CMK (cell line): ENCODE data around the gene ZNF467.

ENCODE experiments used
- DNase-seq: peaks from one replicate; pipeline ENCODE4 v3.0.0-alpha.2; 2010; ENCODE audit warnings: low read depth

The ZNF467 gene

DNA sequence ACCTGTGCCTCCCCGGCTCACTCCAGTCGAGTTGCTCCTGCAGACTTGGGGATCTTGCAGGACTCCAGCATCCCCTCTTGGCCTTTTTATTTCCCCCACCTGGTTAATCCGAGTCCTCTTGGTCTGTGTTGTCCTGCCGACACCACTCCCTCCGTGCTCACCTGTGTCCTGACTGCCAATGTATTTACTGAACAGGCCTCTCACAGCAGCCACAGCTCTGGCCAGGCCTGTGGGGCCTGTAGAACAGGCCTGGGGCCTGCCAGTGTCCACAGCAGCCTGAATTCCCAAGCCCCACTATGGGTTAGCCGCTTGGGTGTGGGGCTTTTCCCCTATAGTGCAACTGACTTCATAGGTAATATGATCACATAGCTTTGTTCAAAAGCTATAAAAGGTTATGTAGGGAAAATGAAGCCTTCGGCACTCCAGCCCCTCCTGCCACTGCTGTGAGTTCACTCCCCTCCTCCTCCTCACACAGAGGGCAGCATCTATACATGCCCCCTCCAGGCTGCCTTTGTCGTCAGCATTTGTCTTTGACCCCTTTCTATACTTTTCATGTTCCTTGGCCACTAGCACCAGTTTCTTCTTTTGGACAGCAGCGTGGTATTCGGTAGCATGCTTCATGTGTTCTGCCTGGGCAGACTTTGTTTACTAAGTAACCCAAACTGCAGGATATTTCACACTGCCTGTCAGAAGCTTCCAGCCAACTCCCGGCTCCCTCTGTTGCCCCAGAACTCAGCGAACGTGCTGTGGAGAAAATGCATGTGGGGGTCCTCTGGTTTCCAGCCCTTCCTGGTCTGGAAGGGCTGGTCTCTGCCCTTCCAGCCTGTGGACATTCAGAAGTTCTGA lies 46.1 kb downstream of the ZNF467 start:
- no peak for DNase-seq

DNA sequence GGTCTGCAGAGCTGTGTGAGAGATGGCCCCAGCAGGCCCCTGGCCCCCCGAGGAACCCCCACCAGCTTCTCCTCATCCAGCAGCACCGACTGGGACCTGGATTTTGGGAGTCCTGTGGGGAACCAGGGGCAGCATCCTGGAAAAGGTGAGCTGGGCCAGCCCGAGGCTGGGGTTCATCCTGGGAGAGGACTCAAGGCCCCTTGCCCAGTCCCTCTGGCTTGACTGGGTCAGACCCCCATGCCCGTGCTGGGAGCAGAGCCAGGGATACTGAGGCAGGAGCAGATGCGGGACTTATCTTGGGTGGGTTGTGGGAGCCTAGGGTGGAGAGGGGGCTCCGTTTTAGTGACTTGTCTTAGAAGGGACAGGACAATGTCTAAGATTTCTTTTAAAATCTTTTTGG lies 47.5 kb downstream of the ZNF467 start:
- DNase-seq: no peak

DNA sequence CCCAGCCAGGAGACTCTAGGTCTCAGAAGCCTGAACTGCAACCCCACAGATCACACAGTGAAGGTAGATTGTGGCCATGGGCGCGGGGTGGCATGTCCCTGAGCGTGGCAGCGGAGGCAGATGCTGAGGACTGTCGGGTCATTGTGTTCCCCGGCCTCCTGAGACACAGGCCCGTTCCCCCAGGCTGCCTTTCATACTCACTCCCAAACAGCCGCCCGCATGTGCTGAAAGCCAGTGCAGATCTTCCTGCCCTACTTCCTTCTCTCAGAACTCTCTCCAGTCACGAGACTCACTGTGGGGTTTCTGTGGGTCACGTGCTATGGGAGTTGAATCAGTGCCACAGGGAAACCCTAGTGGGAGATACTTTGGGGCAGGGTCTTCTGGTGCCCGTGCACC lies 48.0 kb downstream of the ZNF467 start:
- no peak for DNase-seq

DNA sequence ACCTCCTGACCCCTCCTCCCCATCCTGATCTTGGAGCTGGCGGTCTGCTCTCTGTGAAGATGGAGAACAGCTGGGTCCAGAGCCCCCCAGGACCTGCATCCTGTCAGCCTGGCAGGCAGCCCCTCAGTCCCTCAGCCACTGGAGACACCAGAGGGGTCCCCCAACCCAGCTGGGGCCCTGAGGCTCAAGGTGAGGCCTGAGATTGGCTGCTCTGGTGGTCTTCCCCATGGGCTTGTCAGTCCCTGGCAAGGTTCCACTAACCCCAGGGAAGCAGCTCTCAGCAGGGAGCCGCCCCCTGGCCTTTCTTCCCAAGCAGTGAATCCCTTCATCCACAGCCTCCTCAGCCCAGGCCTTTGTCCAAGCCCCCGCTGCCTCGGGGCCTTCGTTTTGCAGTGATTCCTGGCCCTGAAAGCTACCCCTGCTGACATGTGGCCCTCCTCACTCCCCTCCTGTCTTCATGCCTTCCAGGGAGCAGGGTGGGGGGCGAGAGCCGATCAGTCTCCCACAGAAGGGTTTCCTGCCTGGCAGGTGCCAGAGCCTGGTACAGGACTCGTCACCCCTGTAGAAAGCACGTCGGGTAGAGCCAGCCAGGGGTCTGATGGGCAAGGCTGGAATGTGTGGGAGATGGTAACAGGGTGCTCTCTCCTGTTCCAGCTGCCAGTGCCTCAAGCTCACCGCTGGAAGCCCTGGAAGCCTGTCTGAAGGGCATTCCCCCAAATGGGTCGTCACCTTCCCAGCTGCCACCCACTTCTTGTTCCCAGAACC lies 48.5 kb downstream of the ZNF467 start:
- DNase-seq: no peak

DNA sequence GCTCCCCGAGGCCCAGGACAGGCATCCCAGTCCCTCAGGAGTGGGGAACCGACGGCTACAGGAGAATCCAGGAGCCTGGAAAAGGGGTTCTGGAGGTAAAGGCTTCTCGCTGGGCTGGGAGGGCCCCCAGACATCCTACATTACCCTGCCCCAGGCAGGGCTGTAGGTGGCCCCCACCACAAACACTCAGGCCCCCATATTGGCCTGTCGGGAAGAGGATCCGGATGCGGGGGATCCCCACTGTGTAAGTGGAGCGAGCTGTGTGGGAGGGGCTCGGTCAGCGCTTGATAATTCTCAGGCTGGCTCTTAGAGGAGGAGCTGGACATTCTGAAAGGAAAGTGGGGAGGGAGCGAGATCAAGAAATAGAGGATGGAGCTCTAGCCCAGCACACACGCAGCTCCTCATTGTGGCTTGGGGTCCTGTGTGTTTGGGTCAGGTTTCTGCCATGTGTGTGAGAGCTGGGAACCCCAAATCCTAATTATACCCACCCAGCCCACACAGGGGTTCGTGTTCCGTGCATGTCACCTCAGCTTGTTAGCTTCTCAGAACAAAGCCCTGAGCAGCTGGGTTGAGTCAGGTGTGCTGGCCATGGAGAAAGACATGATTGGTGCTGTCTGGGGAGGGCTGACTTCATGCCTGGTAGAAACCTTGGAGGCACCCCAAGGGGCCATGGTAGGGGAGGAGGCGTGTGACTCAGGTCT lies 49.4 kb downstream of the ZNF467 start:
- no peak for DNase-seq

DNA sequence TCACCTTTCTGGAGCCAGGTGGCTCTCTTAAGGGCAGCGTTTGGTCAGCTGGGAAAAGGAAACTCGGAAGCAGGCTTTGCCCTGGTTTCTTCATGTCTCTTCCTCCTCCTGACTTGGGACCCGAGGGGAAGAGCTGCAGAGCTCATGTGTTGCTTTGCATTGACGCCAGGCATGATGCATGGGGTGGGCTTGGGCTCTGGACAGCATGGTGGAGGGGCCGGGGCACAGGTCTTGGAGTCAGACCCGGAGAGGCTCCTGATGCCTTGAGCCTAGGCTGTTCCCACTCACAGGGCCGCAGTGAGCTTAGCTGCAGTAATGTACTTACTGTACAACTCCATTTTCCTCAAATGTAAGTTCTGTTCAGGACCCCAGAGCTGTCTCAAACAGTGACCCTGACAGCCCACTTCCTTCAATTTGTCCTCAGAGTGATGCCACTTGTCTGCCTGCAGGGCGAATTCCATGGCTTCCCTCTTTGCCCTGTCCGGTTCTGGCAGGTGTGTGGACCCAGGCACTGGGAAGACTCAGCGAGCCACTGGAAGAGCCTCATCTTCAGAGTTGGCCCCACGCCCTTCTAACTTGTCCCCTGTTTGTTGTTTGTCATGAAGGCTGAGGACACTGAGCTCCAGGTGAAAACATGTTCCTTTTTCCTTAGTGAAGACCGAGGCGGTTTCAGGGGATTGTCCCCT lies 50.2 kb downstream of the ZNF467 start:
- no peak for DNase-seq

DNA sequence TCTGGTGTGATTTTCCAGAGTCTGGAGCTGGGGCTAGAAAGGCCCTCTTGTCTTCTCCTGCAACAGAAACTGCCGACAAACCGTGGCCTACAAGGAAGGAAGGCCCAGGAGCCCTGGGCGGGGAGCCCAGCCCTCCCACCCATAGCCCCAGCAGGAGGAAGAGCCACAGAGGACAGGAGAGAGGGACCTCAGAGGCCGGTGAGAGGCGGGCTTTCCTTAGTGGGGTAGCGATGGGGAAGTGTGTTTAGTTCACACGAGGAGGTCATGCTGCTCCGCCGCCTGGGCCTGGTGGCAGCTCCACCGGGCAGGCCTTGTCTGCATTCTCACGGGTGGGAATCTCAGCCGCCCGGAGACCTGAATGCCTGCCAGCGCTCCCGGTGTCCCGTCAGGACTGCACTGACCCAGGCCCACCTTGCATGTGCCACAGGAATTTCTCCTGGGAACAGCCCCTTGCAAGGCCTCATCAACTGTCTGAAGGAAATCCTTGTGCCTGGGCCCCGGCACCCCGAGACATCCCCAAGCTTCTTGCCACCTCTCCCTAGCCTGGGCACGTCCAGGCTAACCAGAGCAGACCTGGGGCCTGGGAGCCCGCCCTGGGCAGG lies 50.9 kb downstream of the ZNF467 start:
- DNase-seq: no peak

DNA sequence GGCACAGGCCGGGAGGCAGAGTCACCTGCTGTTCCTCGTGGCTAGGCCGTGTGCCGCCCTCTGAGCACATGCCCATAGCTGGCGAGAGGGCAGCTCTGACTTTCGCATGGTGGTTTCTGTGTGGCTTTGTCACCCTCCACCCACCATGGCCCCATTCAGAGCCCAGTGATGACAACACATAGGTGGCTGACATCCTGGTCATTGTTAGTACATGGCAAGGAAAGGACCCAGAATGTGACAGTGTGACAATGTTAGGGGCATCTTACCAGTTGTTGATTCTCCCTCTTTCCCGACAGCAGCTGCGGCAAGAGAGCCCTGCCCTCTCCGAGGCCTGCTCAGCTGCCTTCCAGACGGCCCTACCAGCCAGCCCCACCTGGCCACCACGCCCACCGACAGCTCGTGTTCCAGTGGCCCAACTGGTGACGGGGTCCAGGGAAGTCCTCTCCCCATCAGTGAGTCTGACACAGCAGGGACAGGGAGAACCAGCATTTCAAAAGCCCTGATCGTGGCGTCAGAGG lies 52.2 kb downstream of the ZNF467 start:
- no peak for DNase-seq

DNA sequence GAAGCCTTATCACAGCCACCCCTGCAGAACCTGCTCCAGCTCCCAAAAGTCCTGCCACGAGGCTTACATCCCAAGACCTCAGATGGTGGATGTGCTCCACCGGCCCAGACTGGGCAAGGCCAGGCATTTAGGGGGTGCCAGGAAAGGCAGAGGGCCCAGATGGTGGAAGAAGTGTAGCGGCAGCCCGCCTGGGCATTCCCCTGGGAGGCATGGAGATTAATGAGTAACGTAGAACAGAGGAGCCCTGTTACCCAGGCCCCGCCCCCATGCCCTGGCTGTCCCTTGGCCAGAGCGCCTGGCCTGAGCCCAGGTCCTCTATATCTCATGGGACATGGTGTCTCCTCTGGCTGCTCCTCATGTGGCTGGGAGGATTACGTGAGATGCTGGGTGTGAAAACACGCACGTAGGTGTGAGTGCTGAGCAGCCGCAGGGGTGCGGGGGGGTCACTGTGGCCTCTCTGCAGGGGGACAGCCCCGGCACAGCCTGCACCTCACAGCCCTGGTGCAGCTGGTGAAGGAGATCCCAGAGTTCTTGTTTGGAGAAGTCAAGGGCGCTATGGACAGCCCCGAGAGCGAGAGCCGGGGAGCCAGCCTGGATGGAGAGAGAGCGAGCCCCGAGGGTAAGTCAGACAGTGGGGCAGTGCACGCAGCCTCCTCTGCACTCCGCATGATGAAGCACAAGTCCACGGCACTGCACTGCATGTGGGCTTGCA lies 52.9 kb downstream of the ZNF467 start:
- DNase-seq: no peak

DNA sequence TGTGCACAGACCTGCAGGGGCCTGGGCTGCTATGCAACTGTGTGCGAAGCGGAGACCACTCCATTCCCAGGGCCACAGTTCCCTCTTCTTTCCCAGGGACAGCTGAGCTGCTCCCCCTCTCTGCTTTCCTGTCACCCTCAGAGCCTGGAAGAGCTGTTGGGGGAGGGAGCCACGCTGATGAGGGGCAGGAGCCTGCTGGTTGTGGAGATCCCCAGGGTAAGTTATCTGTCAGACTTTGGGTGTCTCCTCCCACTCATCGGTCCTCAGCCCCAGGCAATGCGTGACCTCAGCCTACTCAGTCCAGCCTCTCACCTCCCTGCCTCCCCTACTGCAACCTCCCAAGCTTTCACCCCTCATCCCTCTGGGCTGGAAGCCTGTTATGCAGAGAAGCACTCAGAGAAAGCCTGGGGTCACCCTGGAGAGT lies 53.5 kb downstream of the ZNF467 start:
- DNase-seq: no peak

DNA sequence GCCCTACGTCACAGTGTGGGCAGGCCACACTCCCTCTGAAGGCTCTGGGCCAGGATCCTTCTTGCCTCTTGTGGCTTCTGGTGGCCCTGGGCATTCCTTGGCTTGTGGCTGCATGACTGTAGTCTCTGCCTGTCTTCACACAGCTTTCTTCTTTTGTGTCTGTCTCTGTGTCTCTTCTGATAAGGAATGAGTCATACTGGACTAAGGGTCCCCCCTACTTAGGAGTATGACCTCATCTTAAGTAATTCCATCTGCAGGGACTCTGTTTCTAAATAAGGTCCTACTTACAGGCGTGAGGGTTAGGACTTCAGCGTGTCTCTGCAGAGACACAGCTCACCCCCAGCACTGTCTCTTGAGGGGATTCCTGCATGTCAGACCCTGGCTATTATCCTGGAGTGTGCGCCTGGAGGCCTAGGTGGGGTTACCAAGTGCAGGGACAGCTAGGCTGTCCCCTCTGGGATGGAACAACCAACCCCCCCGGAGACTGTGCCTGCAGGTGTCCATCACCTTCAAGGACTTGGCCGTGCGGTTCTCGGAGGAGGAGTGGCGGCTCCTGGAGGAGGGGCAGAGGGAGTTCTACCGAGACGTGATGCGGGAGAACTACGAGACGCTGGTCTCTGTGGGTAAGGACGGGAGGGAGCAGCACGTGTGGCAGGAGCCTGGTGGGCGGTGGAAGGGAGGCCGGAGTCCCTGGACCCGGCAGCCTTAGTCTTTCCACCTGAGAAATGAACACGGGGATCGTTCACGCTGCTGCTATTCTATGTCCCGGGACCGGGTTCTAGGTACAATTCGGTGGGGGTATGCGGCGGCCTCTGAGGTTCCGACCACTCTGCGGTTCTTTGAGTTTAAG lies 54.1 kb downstream of the ZNF467 start:
- no peak for DNase-seq

DNA sequence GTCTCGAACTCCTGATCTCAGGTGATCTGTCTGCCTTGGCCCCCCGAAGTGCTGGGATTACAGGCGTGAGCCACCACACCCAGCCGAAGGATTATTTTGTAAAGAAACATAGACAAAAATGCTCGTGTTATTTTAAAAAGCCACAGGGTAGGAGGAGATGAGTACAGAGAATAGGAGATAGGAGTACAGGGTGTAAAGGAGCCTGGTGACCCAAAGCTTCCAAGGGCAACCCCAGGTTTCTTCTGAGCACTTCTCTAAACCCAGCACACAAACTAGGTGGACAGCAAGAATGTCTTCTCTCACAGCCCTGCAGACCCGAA lies 54.7 kb downstream of the ZNF467 start:
- no peak for DNase-seq

DNA sequence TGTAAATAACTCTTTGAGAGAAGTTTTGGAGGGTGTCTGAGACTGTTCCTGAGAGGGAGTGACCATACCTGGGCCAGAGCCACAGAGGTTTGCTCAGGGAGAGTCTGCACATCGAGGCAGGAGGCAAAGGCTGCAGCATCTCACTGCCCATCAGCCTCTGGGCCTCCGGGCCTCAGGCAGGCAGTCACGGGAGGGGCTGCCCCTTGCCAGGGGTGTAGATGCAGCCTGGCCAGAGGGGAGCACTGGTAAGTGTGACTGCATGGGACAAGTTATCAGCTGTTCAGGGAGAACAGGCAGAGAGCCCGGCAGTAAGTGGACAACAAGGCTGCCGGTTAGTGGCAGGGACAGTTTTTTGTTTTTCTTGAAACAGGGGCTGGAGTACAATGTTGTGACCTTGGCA lies 55.9 kb downstream of the ZNF467 start:
- DNase-seq: no peak

DNA sequence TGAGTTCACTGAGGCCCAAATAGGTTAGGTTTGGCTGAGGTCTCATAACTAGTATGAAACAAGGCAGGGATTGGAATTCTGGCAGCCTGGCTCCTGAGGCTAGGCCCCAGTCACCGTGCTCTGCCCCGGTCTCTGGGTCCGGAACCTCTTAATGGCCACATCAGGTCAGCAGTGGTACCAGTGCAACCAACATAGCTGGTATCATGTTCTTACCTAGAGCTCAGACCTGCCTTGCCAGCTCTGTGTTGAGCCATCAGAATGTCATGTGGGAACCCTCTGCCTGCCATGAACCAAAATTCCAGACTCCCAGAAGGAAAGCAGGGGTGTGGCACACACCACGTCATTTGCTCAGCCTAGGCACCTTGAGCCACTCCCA lies 56.5 kb downstream of the ZNF467 start:
- DNase-seq: no peak

DNA sequence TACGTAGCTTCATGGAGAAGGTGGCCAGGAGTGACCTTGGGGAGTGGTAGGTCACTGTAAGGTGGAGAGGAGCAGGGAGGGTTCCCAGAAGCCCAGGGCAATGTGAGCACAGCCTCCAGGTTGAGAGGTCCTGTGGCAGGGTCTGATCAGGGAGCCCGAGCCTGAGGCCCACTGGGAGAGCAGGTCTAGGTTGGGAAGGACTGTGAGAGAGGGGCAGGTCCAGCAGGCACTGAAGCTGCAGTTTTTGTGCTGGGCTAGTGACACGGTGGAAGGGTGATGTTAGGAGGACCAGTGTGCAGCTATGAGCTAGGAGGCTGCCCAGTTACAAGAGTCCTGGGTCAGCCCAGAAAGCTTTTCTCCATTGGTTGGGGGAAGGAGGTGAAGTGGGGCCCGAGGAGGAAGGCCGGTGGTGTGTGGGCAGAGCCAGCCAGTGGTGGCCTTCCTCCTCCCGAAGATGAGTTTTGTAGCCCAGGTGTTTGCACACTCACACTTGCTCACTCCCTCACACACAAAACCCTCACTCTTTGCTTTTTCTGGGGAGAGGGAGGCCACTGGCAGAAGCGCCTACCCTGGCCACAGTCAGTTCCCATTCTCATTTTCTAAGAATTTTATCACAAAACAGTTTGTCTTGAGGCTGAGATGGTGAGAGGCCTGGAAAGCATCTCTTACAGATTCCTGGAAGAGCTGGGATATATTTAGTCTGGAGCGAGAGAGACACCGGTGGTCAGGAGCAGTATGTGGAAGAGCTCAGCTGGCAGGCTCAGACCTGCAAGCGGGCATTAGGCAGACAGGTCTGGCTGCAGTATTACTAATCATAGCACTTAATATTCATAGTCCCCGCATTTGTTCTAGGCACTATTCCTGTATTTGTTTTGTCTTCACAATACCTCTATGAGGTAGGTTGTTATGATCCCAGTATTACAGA lies 57.1 kb downstream of the ZNF467 start:
- no peak for DNase-seq

DNA sequence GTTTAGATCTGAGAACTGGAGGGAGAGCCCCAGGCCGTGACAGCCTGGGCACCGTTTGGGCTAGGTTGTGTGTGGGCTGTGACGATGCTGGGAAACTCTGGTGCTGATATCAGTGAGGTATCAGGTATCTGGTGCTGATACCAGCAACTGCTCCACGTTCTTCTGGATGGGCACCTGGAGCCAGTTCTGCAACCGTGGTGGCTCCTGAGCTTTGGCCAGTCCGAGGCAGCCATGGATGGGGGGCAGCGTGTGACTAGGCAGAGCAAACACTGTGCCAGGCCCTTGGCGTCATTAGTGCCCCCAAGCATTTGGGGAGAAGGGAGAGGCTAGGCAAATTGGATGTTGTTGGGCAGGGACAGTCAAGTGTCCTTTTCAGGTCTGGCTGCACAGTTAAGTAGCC lies 57.9 kb downstream of the ZNF467 start:
- DNase-seq: no peak

DNA sequence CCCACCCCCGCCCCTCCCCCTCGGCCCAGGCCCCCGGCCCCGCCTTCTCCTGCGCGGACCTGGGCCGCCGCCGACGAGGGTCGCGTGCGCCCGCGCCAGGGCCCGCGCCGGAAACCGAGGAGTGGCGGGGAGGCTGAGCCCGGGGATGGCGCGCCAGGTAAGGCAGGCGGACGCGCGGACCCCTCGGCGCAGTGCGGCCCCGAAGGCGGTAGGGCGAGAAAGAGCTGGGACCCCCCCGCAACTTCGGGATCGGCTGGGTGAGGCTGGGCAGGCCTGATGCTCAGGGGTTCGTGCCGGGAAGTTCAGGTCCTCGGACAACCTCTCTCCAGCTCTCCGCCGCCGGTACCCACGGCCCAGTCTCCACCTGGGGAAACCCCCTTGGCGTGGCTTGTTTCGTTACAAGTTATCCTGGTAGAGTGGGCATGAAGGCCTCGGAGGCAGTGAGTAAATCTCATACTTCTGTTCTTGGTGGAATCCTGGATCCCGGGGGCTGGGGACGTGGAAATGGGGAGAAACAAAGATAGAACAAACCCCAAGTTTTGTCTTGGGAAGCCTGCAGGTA lies 58.4 kb downstream of the ZNF467 start:
- no peak for DNase-seq
